A673 (cell line): ENCODE measurements around the gene POM121L2.

Experiments
- EZH2 ChIP-seq: fragments of 200-600 bp; sonication (generic); IDR thresholded peaks from 2 replicates; pipeline ENCODE4 v1.6.1; 2017; ENCODE audit warnings: borderline replicate concordance, low read depth, mild to moderate bottlenecking, mixed read lengths, antibody characterized with exemption, low read length; ENCODE audit not compliant: poor library complexity, severe bottlenecking
- TF ChIP-seq, protein P1 (sequence below): fragments of 300-800, 200-600 bp; sonication (generic); conservative IDR thresholded peaks from 2 replicates; pipeline ENCODE4 v1.5.1; 2017; ENCODE audit warnings: low read depth, mild to moderate bottlenecking, antibody characterized with exemption, low read length, moderate library complexity, mixed read lengths

DNA sequence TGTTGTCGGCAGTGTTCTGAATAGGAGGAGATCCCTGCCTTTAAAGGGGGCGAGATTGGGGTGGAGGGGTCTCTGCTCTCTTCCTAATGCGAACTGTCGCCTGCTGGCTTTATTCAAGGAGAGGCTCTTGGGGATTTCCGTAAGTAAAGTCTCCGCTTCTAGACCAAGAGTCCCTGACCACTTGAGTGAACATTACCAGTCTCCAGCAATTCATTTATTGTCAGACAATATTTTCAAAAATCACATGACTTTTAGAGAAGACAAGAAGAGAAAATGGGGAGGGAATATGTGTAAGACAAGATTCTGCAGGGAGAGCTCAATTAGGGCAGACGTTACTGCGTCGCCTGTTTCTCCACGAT lies 21.2 kb downstream of the POM121L2 start:
- TF ChIP-seq, protein P1, sequence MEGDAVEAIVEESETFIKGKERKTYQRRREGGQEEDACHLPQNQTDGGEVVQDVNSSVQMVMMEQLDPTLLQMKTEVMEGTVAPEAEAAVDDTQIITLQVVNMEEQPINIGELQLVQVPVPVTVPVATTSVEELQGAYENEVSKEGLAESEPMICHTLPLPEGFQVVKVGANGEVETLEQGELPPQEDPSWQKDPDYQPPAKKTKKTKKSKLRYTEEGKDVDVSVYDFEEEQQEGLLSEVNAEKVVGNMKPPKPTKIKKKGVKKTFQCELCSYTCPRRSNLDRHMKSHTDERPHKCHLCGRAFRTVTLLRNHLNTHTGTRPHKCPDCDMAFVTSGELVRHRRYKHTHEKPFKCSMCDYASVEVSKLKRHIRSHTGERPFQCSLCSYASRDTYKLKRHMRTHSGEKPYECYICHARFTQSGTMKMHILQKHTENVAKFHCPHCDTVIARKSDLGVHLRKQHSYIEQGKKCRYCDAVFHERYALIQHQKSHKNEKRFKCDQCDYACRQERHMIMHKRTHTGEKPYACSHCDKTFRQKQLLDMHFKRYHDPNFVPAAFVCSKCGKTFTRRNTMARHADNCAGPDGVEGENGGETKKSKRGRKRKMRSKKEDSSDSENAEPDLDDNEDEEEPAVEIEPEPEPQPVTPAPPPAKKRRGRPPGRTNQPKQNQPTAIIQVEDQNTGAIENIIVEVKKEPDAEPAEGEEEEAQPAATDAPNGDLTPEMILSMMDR = no peak
- no peak for TF ChIP-seq EZH2
